Fibroblast of skin of scalp (primary cell): ENCODE data around the gene RYK.

Experiments used
- DNase-seq: peaks from one replicate; pipeline ENCODE4 v3.0.0-alpha.2; 2013

Gene RYK

GRCh38 chr3:134147411-134147810 is 103.2 kb downstream of the RYK start:
- no peak for DNase-seq

GRCh38 chr3:134146666-134147065 is 104.0 kb downstream of the RYK start:
- no peak for DNase-seq

- no peak for DNase-seq
These were observed 105.5 kb downstream of the RYK start for GRCh38 chr3:134145183-134145582.

GRCh38 chr3:134144694-134145093 is 106.0 kb downstream of the RYK start:
- DNase-seq = no peak

- DNase-seq = no peak
These were observed 106.7 kb downstream of the RYK start for GRCh38 chr3:134143828-134144401.

- DNase-seq = no peak
These were observed 114.1 kb downstream of the RYK start for GRCh38 chr3:134136604-134137003.

- peak; percentile 37 for DNase-seq
These were observed 115.8 kb downstream of the RYK start for GRCh38 chr3:134134698-134135415.

- no peak for DNase-seq
These were observed 116.4 kb downstream of the RYK start for GRCh38 chr3:134134240-134134639.

GRCh38 chr3:134132961-134133360 is 117.7 kb downstream of the RYK start:
- DNase-seq = no peak

GRCh38 chr3:134126153-134126552 is 124.5 kb downstream of the RYK start:
- no peak for DNase-seq

GRCh38 chr3:134114726-134115125 is 135.9 kb downstream of the RYK start:
- no peak for DNase-seq

- DNase-seq = no peak
These were observed 139.0 kb downstream of the RYK start for GRCh38 chr3:134111616-134112015.

- DNase-seq = no peak
These were observed 139.7 kb downstream of the RYK start for GRCh38 chr3:134110963-134111362.
